OCI-LY7 (cell line): ENCODE data around the gene BEND5.

Experiments used
- CTCF ChIP-seq: fragments of 200-600 bp; sonication (generic); conservative IDR thresholded peaks from 2 replicates; pipeline ENCODE4 v1.5.1; 2014; ENCODE audit warnings: mild to moderate bottlenecking, antibody characterized with exemption, low read length, moderate library complexity, mixed read lengths
- EZH2phosphoT487 ChIP-seq: fragments of 200-600 bp; sonication (generic); IDR thresholded peaks from 2 replicates; pipeline ENCODE4 v1.6.1; 2018; ENCODE audit warnings: low read depth, borderline replicate concordance, mild to moderate bottlenecking, mixed run types, antibody characterized with exemption, low read length, moderate library complexity, mixed read lengths

DNA sequence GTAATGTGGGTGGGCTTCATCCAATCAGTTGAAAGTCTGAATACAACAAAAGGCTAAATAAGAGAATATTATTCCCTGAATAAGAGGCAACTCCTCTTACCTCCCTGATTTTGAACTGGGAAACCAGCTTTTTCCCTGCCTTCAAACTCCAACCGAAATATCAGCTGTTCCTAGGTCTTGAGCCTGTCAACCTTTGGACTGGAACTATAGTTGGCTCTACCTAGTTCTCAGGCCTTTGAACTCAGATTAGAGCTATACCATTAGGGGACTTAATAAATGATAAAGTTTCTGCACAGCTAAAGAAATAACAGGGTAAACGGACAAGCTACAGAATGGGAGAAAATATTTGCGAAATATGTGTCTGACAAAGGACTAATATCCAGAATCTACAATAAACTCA is 43.8 kb upstream of the BEND5 start:
- TF ChIP-seq CTCF = no peak
- TF ChIP-seq EZH2phosphoT487 = no peak
